ENCODE results near the gene GTF2IRD1.
"Not testable (repeated sequence)": the region's sequence is repeated elsewhere in the genome, so short reads cannot be mapped to it uniquely, and the experiment has no call there.

Gene GTF2IRD1

DNA sequence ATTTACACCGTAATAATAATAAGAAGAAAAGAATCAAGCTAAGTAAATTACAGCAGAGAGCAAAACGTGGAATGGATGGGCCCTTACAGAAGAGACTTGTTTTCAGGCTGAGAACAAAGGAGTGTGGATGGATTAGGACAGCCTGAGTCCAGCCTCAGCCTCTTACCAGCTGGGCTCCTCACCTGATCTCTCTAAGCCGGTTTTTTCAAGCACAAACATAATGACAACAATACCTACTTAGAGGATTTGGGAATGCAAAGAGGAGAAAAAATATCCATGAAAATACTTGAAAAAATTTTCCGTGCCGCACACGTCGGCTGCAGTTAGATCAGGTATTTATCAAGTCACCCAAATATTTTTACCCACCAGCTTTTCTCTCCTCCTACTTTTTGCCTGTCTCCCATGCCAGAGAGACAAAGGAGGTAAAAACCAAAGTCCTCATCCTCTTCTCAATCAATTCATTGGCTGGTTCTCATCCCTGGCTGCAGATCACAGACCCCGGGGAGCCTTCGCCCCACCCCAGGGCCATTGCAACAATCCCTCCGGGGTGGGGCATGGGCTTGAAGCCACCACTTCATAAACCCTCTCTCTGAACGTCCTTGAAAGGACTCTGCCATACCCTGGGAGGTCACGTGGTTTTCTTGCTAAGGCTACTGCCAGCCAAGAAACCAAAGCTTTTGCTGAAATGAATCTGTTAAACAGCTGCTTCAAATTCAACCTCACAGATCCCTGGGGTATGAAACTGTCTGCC is 174.1 kb downstream of the GTF2IRD1 start:
- DNase-seq (ENCODE audit: insufficient read length, low spot score) (no peak), FAIRE-seq (no peak)
- no peak for TF ChIP-seq POLR2A (IDR thresholded peaks at IDR 0.05; ENCODE audit: low read depth, low read length)
- no peak for TF ChIP-seq TAF1 (IDR thresholded peaks at IDR 0.05; ENCODE audit: low read depth, low read length)
- TF ChIP-seq PAX5 (IDR thresholded peaks at IDR 0.05; ENCODE audit: insufficient read depth, low read length, severe bottlenecking): no peak
- TF ChIP-seq SPI1 (IDR thresholded peaks at IDR 0.05; ENCODE audit: low read depth, low read length): no peak
- no peak for TF ChIP-seq POLR2AphosphoS5 (IDR thresholded peaks at IDR 0.05; ENCODE audit: low read depth, low read length)
- TF ChIP-seq POU2F2 (IDR thresholded peaks at IDR 0.05; ENCODE audit: low read depth, low read length): no peak

DNA sequence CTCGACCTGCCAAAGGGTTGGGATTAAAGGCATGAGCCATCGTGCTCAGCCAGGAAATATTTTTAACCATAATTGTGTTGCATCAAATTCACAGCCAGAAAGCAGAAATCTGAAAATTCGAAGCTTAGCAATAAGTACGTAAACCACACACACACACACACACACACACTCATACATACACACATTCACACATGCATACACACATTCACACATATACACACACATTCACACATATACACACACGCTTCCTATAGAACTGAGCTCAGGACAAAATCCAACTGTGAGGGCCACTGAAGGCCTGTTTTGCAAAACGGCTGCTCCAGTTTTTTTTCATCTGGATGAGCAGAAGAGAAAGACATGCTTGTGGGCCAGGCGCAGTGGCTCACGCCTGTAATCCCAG is 178.8 kb downstream of the GTF2IRD1 start:
- DNase-seq (ENCODE audit: insufficient read length, low spot score): no peak
- TF ChIP-seq SPI1 (IDR thresholded peaks at IDR 0.05; ENCODE audit: low read depth, low read length) (no peak), POLR2AphosphoS5 (IDR thresholded peaks at IDR 0.05; ENCODE audit: low read depth, low read length) (no peak), TAF1 (IDR thresholded peaks at IDR 0.05; ENCODE audit: low read depth, low read length) (no peak), POLR2A (IDR thresholded peaks at IDR 0.05; ENCODE audit: low read depth, low read length) (no peak), PAX5 (IDR thresholded peaks at IDR 0.05; ENCODE audit: insufficient read depth, low read length, severe bottlenecking) (no peak), POU2F2 (IDR thresholded peaks at IDR 0.05; ENCODE audit: low read depth, low read length) (no peak)
- FAIRE-seq: no peak

DNA sequence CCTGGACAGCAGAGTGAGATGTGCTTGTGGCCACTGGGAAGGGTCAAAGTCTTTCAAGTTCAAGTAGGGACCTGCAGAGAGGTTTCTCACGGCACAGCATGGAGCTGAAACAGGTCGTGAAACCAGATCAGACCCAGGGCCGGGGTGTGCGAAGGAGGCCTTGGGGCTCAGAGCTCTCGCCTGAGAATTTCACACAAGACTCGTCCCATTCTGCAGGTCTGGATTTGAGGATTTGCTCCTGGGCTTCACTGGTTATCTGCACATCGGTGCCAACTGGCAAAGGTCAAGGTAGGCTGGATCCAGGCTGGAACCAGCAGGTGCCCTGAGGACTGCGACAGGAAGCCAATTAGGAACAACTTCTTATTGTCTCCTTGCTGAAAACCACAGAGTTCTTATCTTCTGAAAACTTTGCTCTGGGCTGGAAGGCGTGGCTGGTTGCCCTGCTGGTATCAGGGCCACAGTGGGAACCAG is 179.8 kb downstream of the GTF2IRD1 start:
- no peak for FAIRE-seq
- no peak for DNase-seq (ENCODE audit: insufficient read length, low spot score)
- no peak for TF ChIP-seq SPI1 (IDR thresholded peaks at IDR 0.05; ENCODE audit: low read depth, low read length)
- TF ChIP-seq POU2F2 (IDR thresholded peaks at IDR 0.05; ENCODE audit: low read depth, low read length): no peak

GRCh38 chr7:74637745-74638144 is 184.0 kb downstream of the GTF2IRD1 start:
- DNase-seq (ENCODE audit: insufficient read length, low spot score) (no peak), FAIRE-seq (no peak)
- TF ChIP-seq POU2F2 (IDR thresholded peaks at IDR 0.05; ENCODE audit: low read depth, low read length) (no peak), POLR2A (IDR thresholded peaks at IDR 0.05; ENCODE audit: low read depth, low read length) (no peak)

DNA sequence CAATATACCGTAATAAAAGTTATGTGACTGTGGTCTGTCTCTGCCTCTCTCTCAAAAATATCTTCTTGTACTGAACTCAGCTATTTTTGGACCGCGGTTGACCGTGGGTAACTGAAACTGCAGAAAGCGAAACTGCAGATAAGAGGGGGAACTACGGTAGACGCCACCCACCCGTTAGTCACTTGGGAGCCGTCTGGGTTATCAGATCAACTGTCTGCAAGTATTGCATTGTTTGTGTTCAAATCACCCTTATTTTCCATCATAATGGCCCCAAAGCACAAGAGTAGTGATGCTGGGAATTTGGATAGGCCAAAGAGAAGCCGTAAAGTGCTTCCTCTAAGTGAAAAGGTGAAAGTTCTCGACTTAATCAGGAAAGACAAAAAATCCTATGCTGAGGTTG is 196.3 kb downstream of the GTF2IRD1 start:
- TF ChIP-seq POU2F2 (IDR thresholded peaks at IDR 0.05; ENCODE audit: low read depth, low read length): 0 out of 2 replicates have a peak, but pooled peaks have one; percentile 17
- peak; percentile 64 for TF ChIP-seq POLR2AphosphoS5 (IDR thresholded peaks at IDR 0.05; ENCODE audit: low read depth, low read length)
- 0 out of 2 replicates have a peak, but pooled peaks have one; percentile 17 for TF ChIP-seq SPI1 (IDR thresholded peaks at IDR 0.05; ENCODE audit: low read depth, low read length)
- peak; percentile 44; the same call in 1 of the 2 replicates for TF ChIP-seq POLR2A (IDR thresholded peaks at IDR 0.05; ENCODE audit: low read depth, low read length)
- TF ChIP-seq PAX5 (IDR thresholded peaks at IDR 0.05; ENCODE audit: insufficient read depth, low read length, severe bottlenecking): peak; percentile 9
- not testable (repeated sequence) for DNase-seq (ENCODE audit: insufficient read length, low spot score)
- peak; percentile 88 for FAIRE-seq

- FAIRE-seq; DNase-seq (ENCODE audit: insufficient read length, low spot score): not testable (repeated sequence)
These were observed 196.9 kb downstream of the GTF2IRD1 start for GRCh38 chr7:74650493-74651132.

- DNase-seq (ENCODE audit: insufficient read length, low spot score); FAIRE-seq: not testable (repeated sequence)
These were observed 197.4 kb downstream of the GTF2IRD1 start for GRCh38 chr7:74651133-74651504.

All from GM12891 (cell line).